ENCODE measurements around the gene CSNK2A2.

DNA sequence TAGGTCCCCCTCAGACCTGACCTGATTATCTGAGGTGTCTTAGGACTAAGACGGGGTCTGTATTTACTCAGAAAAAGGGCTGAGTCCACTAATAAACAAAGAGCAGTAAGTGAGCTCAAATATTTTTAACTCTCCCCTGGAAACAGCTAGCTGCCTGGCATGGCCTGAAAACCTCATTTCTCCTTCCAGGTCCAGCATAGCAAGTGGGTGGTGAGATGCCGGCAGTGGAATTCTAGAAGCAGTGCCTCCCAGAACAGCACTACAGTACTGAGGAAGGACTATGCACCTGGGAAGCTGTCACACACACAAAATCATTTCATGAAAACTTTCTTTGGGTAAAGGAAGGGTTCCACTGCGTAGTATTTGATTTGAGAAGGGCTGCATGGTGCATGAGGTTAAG lies 39.2 kb downstream of the CSNK2A2 start:
- TF ChIP-seq CTCF (conservative IDR thresholded peaks at IDR 0.05; ENCODE audit: low read depth in 2 of 2) (no peak), POLR2AphosphoS5 (IDR thresholded peaks at IDR 0.05; ENCODE audit: low read depth) (no peak), EZH2phosphoT487 (IDR thresholded peaks at IDR 0.05; ENCODE audit: unreplicated experiment) (no peak)
